ENCODE measurements around the gene PRM3.
A peak's percentile ranks its signal among the peaks of the same experiment; 100 is the strongest.

PRM3 gene

GRCh38 chr16:11258553-11259492 is 14.6 kb downstream of the PRM3 start:
- no peak for DNase-seq

GRCh38 chr16:11257131-11257938 is 16.1 kb downstream of the PRM3 start:
- DNase-seq = peak; percentile 12 to 34 (median 27)

- peak in 1 of 4 experiments; percentile 45 for DNase-seq
Measured at GRCh38 chr16:11256661-11257130, 16.7 kb downstream of the PRM3 start.

- DNase-seq = peak; percentile 79 to 94 (median 88)
Measured at GRCh38 chr16:11255737-11256660, 17.4 kb downstream of the PRM3 start, which contains the start of gene SOCS1. TSS of gene SOCS1 (minus strand) at chr16:11256204. CDS start at chr16:11255478, 726 bp downstream.

GRCh38 chr16:11254913-11255736 is 18.3 kb downstream of the PRM3 start:
- DNase-seq = peak; percentile 51 to 55 (median 52)

GRCh38 chr16:11253995-11254912 is 19.2 kb downstream of the PRM3 start:
- DNase-seq = peak in 1 of 4 experiments; percentile 30

- DNase-seq = peak in 1 of 4 experiments; percentile 31
Measured at GRCh38 chr16:11253009-11253994, 20.1 kb downstream of the PRM3 start.

GRCh38 chr16:11252482-11252931 is 20.9 kb downstream of the PRM3 start:
- peak in 1 of 4 experiments; percentile 15 for DNase-seq

GRCh38 chr16:11251525-11252481 is 21.6 kb downstream of the PRM3 start:
- peak; percentile 62 to 70 (median 66) for DNase-seq

GRCh38 chr16:11250786-11251524 is 22.5 kb downstream of the PRM3 start:
- DNase-seq = no peak

- no peak for DNase-seq
Measured at GRCh38 chr16:11250091-11250785, 23.2 kb downstream of the PRM3 start.

- peak in 1 of 4 experiments; percentile 18 for DNase-seq
Measured at GRCh38 chr16:11249233-11250061, 24.0 kb downstream of the PRM3 start.

- DNase-seq = no peak
Measured at GRCh38 chr16:11248133-11248532, 25.3 kb downstream of the PRM3 start.

GRCh38 chr16:11245988-11246387 is 27.4 kb downstream of the PRM3 start:
- DNase-seq = no peak

GRCh38 chr16:11245222-11245737 is 28.1 kb downstream of the PRM3 start:
- no peak for DNase-seq
